CD14-positive monocyte (primary cell): Measurements from ENCODE around the gene YKT6. TPM values are rescaled to one million over a fixed set of nuclear protein-coding genes. Genes with fewer than 3 reads are reported as not detected.

Source experiments
- DNase-seq, 3 donors: peaks; one replicate each; pipeline ENCODE4 v3.0.0-alpha.2; 2011 to 2022
- H2AFZ ChIP-seq: 2 replicates; pipeline ENCODE4 v1.6.0; 2012; ENCODE audit warnings: mild to moderate bottlenecking, low read depth, low read length, inconsistent platforms; ENCODE audit not compliant: insufficient read depth, poor library complexity, severe bottlenecking
- H3K27ac ChIP-seq, 2 donors: 1 replicate in 1 of 2; 2 replicates in 1 of 2; pipeline ENCODE4 v1.5.1; 2012 to 2013; ENCODE audit warnings: low read length in 2 of 2, control low read depth in 1 of 2, inconsistent platforms in 1 of 2, low read depth in 1 of 2, mild to moderate bottlenecking in 1 of 2
- H3K27me3 ChIP-seq, 2 donors: one replicate each; pipeline versions ENCODE4 v1.6.0 to v1.6.1; 2011 to 2013; ENCODE audit warnings: low read length in 2 of 2; ENCODE audit not compliant: control insufficient read depth in 2 of 2, insufficient read depth in 2 of 2
- H3K36me3 ChIP-seq, 2 donors: replicated peaks in 1 of 2; 1 replicate in 1 of 2; 2 replicates in 1 of 2; pipeline versions ENCODE4 v1.5.1 to v1.6.1; 2012 to 2013; ENCODE audit warnings: low read length in 2 of 2, control low read depth in 1 of 2, inconsistent platforms in 1 of 2, mild to moderate bottlenecking in 1 of 2; ENCODE audit not compliant: insufficient read depth in 2 of 2, control insufficient read depth in 1 of 2
- H3K4me1 ChIP-seq, 2 donors: 1 replicate in 1 of 2; 2 replicates in 1 of 2; pipeline versions ENCODE4 v1.5.1 to v1.6.1; 2012 to 2013; ENCODE audit warnings: low read length in 2 of 2, control low read depth in 1 of 2, inconsistent platforms in 1 of 2, mild to moderate bottlenecking in 1 of 2, moderate library complexity in 1 of 2; ENCODE audit not compliant: insufficient read depth in 2 of 2, control insufficient read depth in 1 of 2
- H3K4me2 ChIP-seq: replicated peaks from 2 replicates; pipeline ENCODE3; 2012; ENCODE audit warnings: low read length, moderate library complexity, mild to moderate bottlenecking; ENCODE audit not compliant: poor library complexity, severe bottlenecking; ENCODE audit errors: extremely low read depth
- H3K4me3 ChIP-seq, 3 experiments: fragments of 200-600 bp in 1 of 3; sonication (generic) in 1 of 3; replicated peaks in 1 of 3; 1 replicate in 2 of 3; 2 replicates in 1 of 3; pipeline ENCODE4 v1.5.1; 2011 to 2013; ENCODE audit warnings: low read length in 3 of 3, mild to moderate bottlenecking in 3 of 3, control low read depth in 2 of 3, low read depth in 2 of 3, inconsistent platforms in 1 of 3, moderate library complexity in 1 of 3
- H3K79me2 ChIP-seq: 2 replicates; pipeline ENCODE4 v1.6.0; 2012; ENCODE audit warnings: mild to moderate bottlenecking, control low read depth, inconsistent platforms, low read length, moderate library complexity; ENCODE audit not compliant: insufficient read depth
- H3K9ac ChIP-seq: 2 replicates; pipeline ENCODE4 v1.6.0; 2017; ENCODE audit warnings: low read length, mild to moderate bottlenecking; ENCODE audit not compliant: insufficient read depth, poor library complexity, severe bottlenecking
- H3K9me3 ChIP-seq, 2 donors: replicated peaks in 1 of 2; 1 replicate in 1 of 2; 2 replicates in 1 of 2; pipeline versions ENCODE4 v1.5.1 to v1.6.1; 2012 to 2013; ENCODE audit warnings: low read length in 2 of 2, control low read depth in 1 of 2; ENCODE audit not compliant: control insufficient read depth in 1 of 2, insufficient read depth in 1 of 2
- H4K20me1 ChIP-seq: 2 replicates; pipeline ENCODE4 v1.6.0; 2012; ENCODE audit warnings: mild to moderate bottlenecking, low read length, control low read depth, moderate library complexity; ENCODE audit not compliant: insufficient read depth
- H3K27ac Mint-ChIP-seq, 7 donors: one replicate each; pipeline ENCODE4 v1.8.0; 2020; ENCODE audit warnings: mild to moderate bottlenecking in 7 of 7, mixed read lengths in 7 of 7, moderate library complexity in 6 of 7, inconsistent platforms in 2 of 7
- H3K27me3 Mint-ChIP-seq, 3 donors: one replicate each; pipeline ENCODE4 v1.8.0; 2021 to 2022; ENCODE audit warnings: low read depth in 3 of 3, mild to moderate bottlenecking in 3 of 3, mixed read lengths in 3 of 3, moderate library complexity in 3 of 3, inconsistent platforms in 1 of 3
- H3K36me3 Mint-ChIP-seq, 2 donors: one replicate each; pipeline ENCODE4 v1.8.0; 2020; ENCODE audit warnings: mixed read lengths in 2 of 2, inconsistent platforms in 1 of 2, mild to moderate bottlenecking in 1 of 2
- H3K4me1 Mint-ChIP-seq: one replicate; pipeline ENCODE4 v1.8.0; 2020; ENCODE audit warnings: mild to moderate bottlenecking, mixed read lengths
- H3K4me3 Mint-ChIP-seq, 2 donors: one replicate each; pipeline ENCODE4 v1.8.0; 2020; ENCODE audit warnings: mild to moderate bottlenecking in 2 of 2, mixed read lengths in 2 of 2, moderate library complexity in 1 of 2
- H3K9me3 Mint-ChIP-seq, 7 donors: one replicate each; pipeline ENCODE4 v1.8.0; 2020 to 2022; ENCODE audit warnings: mixed read lengths in 7 of 7, mild to moderate bottlenecking in 6 of 7, moderate library complexity in 6 of 7, inconsistent platforms in 2 of 7
- CTCF ChIP-seq: fragments of 200-600 bp; IDR thresholded peaks from one replicate; pipeline ENCODE4 v1.8.0; 2022; ENCODE audit warnings: antibody characterized with exemption, mild to moderate bottlenecking
- WGBS: methylation state at CpG from one replicate; pipeline ENCODE4 v1.1.5; 2013; ENCODE audit warnings: missing lambda C conversion rate; ENCODE audit not compliant: insufficient coverage; 5-methylcytosine and 5-hydroxymethylcytosine counted together
- intact Hi-C, 2 donors: fragments of 100-400 bp; cut with micrococcal nuclease; formaldehyde crosslinking; loops; one replicate each; pipeline versions ENCODE4 v1.15.0 to v1.15.1; 2023
- polyA plus RNA-seq, 3 donors: library from polyadenylated mRNA; depleted of rRNA in 1 of 3; unstranded in 2 of 3; stranded (reverse) in 1 of 3; fragments of 300-500 nt in 2 of 3; fragments of >200 nt in 1 of 3; fragmentation: Illumina TruSeq in 2 of 3; gene quantifications; 1 replicate in 2 of 3; 2 replicates in 1 of 3; pipeline ENCODE4 v1.2.3, GENCODE V29; 2012 to 2021

Gene YKT6
- polyA plus RNA-seq, 3 donors: 26.4 to 45.7 (median 35.2) TPM

GRCh38 chr7:44231088-44231487 lies 30.3 kb downstream of the YKT6 start:
- intact Hi-C loops: no loop called here
- no peak for TF ChIP-seq CTCF
- no peak overlapping the region for H3K4me3 Mint-ChIP-seq
- Histone ChIP-seq H3K4me1 (no peaks in the 10 kb centered on the region), H3K27ac (no peak overlapping the region), H3K4me2 (no peak overlapping the region), H3K4me3 (no peak overlapping the region), H3K79me2 (no peaks in the 10 kb centered on the region), H3K36me3 (no peaks in the 10 kb centered on the region), H3K27me3 (no peaks in the 10 kb centered on the region), H4K20me1 (no peaks in the 10 kb centered on the region), H2AFZ (no peak overlapping the region), H3K9ac (no peak overlapping the region), H3K9me3 (no peaks in the 10 kb centered on the region)
- peaks cover under 1 to 5% (median 4%) of the 10 kb centered on the region in 3 donors for H3K27me3 Mint-ChIP-seq
- H3K36me3 Mint-ChIP-seq: no peaks in the 10 kb centered on the region
- no peak overlapping the region for H3K27ac Mint-ChIP-seq
- 97% methylated on average over 12 of the region's 12 CpGs for WGBS
- no peak for DNase-seq
- H3K9me3 Mint-ChIP-seq: no peaks in the 10 kb centered on the region
- H3K4me1 Mint-ChIP-seq: no peaks in the 10 kb centered on the region

- Histone ChIP-seq H3K4me2 (no peak overlapping the region), H3K4me1 (no peaks in the 10 kb centered on the region), H3K4me3 (no peak overlapping the region), H3K9me3 (no peaks in the 10 kb centered on the region), H3K27ac (no peak overlapping the region), H2AFZ (no peak overlapping the region), H3K9ac (no peak overlapping the region), H3K27me3 (no peaks in the 10 kb centered on the region), H3K36me3 (no peaks in the 10 kb centered on the region), H3K79me2 (no peaks in the 10 kb centered on the region), H4K20me1 (no peaks in the 10 kb centered on the region)
- Mint-ChIP-seq H3K27ac (no peak overlapping the region), H3K9me3 (no peaks in the 10 kb centered on the region), H3K36me3 (no peaks in the 10 kb centered on the region), H3K4me1 (peaks cover 2% of the 10 kb centered on the region), H3K4me3 (no peak overlapping the region), H3K27me3 (peaks cover 0 to 4% (median 4%) of the 10 kb centered on the region in 3 donors)
- WGBS: 98% methylated on average over 12 of the region's 13 CpGs
- no peak for DNase-seq
- intact Hi-C loops: no loop called here
- no peak for TF ChIP-seq CTCF
These were observed 31.6 kb downstream of the YKT6 start for GRCh38 chr7:44232396-44232795.
